Osteoblast (primary cell): ENCODE data around the gene ERCC4. TPM values are rescaled to one million over a fixed set of nuclear protein-coding genes. Genes with fewer than 3 reads are reported as not detected.
A peak's percentile ranks its signal among the peaks of the same experiment; 100 is the strongest.

ENCODE experiments used
- DNase-seq: peaks from one replicate; pipeline ENCODE4 v3.0.0; 2011; ENCODE audit warnings: low spot score, mixed read lengths; ENCODE audit not compliant: insufficient read length; ENCODE audit errors: missing footprints
- H2AFZ ChIP-seq: 2 replicates; pipeline ENCODE4 v1.6.0; 2011; ENCODE audit warnings: mild to moderate bottlenecking, low read length
- H3K27ac ChIP-seq: 2 replicates; pipeline ENCODE4 v1.5.1; 2011; ENCODE audit warnings: mild to moderate bottlenecking, low read depth, low read length, moderate library complexity
- H3K27me3 ChIP-seq: 2 replicates; pipeline ENCODE4 v1.6.0; 2012; ENCODE audit warnings: mild to moderate bottlenecking, control low read depth, inconsistent platforms, low read length, moderate library complexity; ENCODE audit not compliant: insufficient read depth
- H3K36me3 ChIP-seq: 2 replicates; pipeline ENCODE4 v1.5.1; 2011; ENCODE audit warnings: mild to moderate bottlenecking, low read length, control low read depth, moderate library complexity; ENCODE audit not compliant: insufficient read depth
- H3K4me1 ChIP-seq: 2 replicates; pipeline ENCODE4 v1.5.1; 2011; ENCODE audit warnings: mild to moderate bottlenecking, low read length, control low read depth, moderate library complexity; ENCODE audit not compliant: insufficient read depth
- H3K4me2 ChIP-seq: 2 replicates; pipeline ENCODE4 v1.6.0; 2011; ENCODE audit warnings: mild to moderate bottlenecking, low read length; ENCODE audit not compliant: insufficient read depth
- H3K4me3 ChIP-seq: fragments of 200-600 bp; sonication (generic); 3 replicates; pipeline ENCODE4 v1.5.1; 2012; ENCODE audit warnings: mild to moderate bottlenecking, low read length, inconsistent platforms; ENCODE audit not compliant: insufficient read depth
- H3K79me2 ChIP-seq: 2 replicates; pipeline ENCODE4 v1.6.0; 2012; ENCODE audit warnings: mild to moderate bottlenecking, low read length, control low read depth, inconsistent platforms; ENCODE audit not compliant: insufficient read depth
- H3K9me3 ChIP-seq: 2 replicates; pipeline ENCODE4 v1.5.1; 2011; ENCODE audit warnings: low read depth, low read length, control low read depth
- H4K20me1 ChIP-seq: 2 replicates; pipeline ENCODE4 v1.6.0; 2012; ENCODE audit warnings: mild to moderate bottlenecking, low read length, control low read depth; ENCODE audit not compliant: insufficient read depth
- total RNA-seq: library from RNA; depleted of rRNA; stranded (reverse); fragments of >200 nt; gene quantifications from 2 replicates; pipeline ENCODE4 v1.2.3, GENCODE V29; 2012
- TF ChIP-seq, protein P1 (sequence below): IDR thresholded peaks from 2 replicates; pipeline ENCODE4 v1.5.1; 2011; ENCODE audit warnings: mild to moderate bottlenecking, low read depth, low read length, moderate library complexity; ENCODE audit errors: extremely low read depth

Gene ERCC4
- total RNA-seq, 1 donor, result 9.0 TPM

DNA sequence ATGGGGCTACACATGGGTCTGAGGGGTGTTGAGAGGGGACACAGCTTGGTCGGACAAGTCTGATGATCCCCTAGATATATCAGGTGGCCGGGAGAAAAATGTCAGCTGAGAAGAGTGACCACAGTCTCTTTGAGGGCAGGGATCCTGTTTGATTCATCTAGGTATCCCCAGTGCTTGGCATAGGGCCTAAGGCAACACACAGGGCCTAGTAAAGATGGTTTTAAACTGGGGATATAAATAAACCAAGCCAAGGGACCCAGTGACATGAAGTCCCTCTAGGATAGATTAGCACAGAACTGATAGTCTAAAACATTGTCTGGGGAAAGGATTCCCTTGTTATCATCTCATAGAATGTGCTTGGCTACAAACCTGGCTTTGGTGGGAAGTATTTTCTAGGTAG is 1.4 kb downstream of the ERCC4 start:
- H3K4me1 ChIP-seq, result peaks cover 11% of the 10 kb centered on the region
- TF ChIP-seq, protein P1, sequence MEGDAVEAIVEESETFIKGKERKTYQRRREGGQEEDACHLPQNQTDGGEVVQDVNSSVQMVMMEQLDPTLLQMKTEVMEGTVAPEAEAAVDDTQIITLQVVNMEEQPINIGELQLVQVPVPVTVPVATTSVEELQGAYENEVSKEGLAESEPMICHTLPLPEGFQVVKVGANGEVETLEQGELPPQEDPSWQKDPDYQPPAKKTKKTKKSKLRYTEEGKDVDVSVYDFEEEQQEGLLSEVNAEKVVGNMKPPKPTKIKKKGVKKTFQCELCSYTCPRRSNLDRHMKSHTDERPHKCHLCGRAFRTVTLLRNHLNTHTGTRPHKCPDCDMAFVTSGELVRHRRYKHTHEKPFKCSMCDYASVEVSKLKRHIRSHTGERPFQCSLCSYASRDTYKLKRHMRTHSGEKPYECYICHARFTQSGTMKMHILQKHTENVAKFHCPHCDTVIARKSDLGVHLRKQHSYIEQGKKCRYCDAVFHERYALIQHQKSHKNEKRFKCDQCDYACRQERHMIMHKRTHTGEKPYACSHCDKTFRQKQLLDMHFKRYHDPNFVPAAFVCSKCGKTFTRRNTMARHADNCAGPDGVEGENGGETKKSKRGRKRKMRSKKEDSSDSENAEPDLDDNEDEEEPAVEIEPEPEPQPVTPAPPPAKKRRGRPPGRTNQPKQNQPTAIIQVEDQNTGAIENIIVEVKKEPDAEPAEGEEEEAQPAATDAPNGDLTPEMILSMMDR, result no peak
- H3K36me3 ChIP-seq, result peaks cover 29% of the 10 kb centered on the region
- DNase-seq, result no peak
- H3K79me2 ChIP-seq, result peaks cover 19% of the 10 kb centered on the region
- H3K4me2 ChIP-seq, result peak overlapping the region; percentile 96
- H3K27me3 ChIP-seq, result peaks cover under 1% of the 10 kb centered on the region
- H3K27ac ChIP-seq, result no peak overlapping the region
- H3K9me3 ChIP-seq, result no peaks in the 10 kb centered on the region
- no peaks in the 10 kb centered on the region for H4K20me1 ChIP-seq
- no peak overlapping the region for H2AFZ ChIP-seq
- H3K4me3 ChIP-seq, result no peak overlapping the region

DNA sequence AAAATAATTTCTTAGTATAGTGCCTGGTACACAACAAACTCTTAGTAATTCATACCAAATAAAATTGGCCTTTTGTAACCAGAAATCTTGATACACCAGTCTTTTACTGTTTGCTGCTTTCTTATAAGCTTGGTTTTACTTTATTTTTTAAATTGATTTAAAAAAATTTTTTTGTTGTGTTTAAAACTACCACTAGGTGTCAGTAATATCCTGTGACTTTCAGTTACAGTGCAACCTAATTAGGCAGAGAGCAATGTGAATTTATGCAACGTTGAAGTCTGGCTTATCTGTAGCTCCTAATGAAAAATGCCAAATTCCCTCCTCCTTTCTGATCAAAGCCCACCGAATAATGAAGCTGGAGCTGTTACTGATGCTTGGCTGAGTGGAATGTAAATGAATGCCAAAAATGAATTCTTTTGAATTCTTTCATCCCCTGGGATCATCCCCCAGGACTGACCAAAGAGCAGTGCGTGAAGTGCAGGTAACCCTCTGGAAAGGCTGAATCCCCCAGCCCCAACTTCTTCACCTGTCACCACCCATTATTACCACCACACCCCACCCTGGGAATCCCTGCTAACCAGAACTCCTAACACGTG is 3.8 kb downstream of the ERCC4 start:
- H3K9me3 ChIP-seq, result no peaks in the 10 kb centered on the region
- DNase-seq, result no peak
- no peak overlapping the region for H3K4me3 ChIP-seq
- TF ChIP-seq, protein P1, result peak; percentile 52
- H3K36me3 ChIP-seq, result peaks cover 37% of the 10 kb centered on the region
- peaks cover 11% of the 10 kb centered on the region for H3K4me1 ChIP-seq
- H4K20me1 ChIP-seq, result no peaks in the 10 kb centered on the region
- H3K27me3 ChIP-seq, result no peaks in the 10 kb centered on the region
- peaks cover 19% of the 10 kb centered on the region for H3K79me2 ChIP-seq
- H3K27ac ChIP-seq, result peak overlapping the region; percentile 8
- H3K4me2 ChIP-seq, result peak overlapping the region; percentile 24
- H2AFZ ChIP-seq, result no peak overlapping the region

DNA sequence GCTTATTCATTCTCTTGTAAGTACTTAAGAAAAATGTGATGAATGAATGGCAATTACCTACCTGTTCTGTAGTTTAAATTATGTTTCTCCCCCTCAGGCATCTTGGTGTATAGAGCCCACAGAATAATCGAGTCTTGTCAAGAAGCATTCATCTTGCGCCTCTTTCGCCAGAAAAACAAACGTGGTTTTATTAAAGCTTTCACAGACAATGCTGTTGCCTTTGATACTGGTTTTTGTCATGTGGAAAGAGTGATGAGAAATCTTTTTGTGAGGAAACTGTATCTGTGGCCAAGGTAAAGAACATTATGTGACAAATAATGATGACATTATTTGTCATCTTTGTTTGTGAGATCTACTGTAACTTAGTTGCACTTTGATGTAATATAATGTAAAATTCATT is 6.5 kb downstream of the ERCC4 start:
- Histone ChIP-seq H2AFZ (no peak overlapping the region), H3K36me3 (peaks cover 42% of the 10 kb centered on the region), H3K27me3 (no peaks in the 10 kb centered on the region), H3K4me3 (no peak overlapping the region), H3K4me2 (no peak overlapping the region), H3K79me2 (peaks cover 5% of the 10 kb centered on the region), H3K4me1 (no peaks in the 10 kb centered on the region), H3K9me3 (no peaks in the 10 kb centered on the region), H3K27ac (no peak overlapping the region), H4K20me1 (no peaks in the 10 kb centered on the region)
- TF ChIP-seq, protein P1, result no peak
- DNase-seq, result no peak

DNA sequence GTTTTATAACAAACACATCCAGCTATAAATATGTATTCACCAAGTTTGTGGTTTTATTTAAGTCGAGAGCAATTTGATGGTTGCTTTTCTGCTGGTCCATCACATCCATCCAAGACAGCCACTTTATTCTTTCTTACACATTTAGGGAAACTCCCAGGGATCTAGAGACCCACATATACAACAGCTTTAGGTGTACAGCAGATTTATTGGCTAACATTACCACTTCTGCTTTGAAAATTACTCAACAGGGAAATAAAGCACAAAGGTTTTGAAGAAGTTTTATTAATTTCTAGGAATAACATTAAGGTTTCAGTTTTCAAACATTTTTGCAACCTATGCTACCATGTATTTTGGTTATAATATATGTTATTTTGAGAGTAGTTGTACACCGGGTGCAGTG is 6.9 kb downstream of the ERCC4 start:
- Histone ChIP-seq H2AFZ (no peak overlapping the region), H3K9me3 (no peaks in the 10 kb centered on the region), H3K27me3 (no peaks in the 10 kb centered on the region), H3K36me3 (peaks cover 44% of the 10 kb centered on the region), H3K79me2 (peaks cover 4% of the 10 kb centered on the region), H3K4me2 (no peak overlapping the region), H3K27ac (no peak overlapping the region), H3K4me3 (no peak overlapping the region), H3K4me1 (no peaks in the 10 kb centered on the region), H4K20me1 (no peaks in the 10 kb centered on the region)
- TF ChIP-seq, protein P1, result no peak
- no peak for DNase-seq
